GM19351 (cell line): ENCODE data around the gene GSTM2.
A peak's percentile ranks its signal among the peaks of the same experiment; 100 is the strongest.
"Not testable (repeated sequence)": the region's sequence is repeated elsewhere in the genome, so short reads cannot be mapped to it uniquely, and the experiment has no call there.

ENCODE experiments used
- ATAC-seq: cut with Tn5 transposase; IDR thresholded peaks from one replicate; pipeline ENCODE4 v1.9.1; 2021; ENCODE audit warnings: mild to moderate bottlenecking, moderate library complexity; ENCODE audit not compliant: unreplicated experiment

GSTM2 gene

DNA sequence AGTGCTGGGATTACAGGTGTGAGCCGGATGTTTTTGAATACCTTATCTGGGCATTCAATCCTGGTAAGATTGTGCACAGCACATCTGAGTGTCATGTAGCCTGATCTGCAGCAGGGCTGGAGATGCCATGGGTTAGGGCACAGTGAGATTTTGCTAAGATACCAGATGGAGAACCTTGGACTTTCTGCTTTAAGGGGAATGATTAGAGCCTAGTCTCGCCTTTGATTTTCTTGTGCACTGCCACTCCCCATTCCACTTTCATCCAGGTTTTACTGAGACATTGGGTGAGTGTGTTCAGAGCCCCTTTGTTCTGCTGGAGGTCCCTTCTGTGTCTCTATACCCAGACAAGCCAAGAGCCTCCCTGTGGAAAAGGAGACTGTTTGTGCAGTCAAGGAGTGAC, 6.0 kb downstream of the GSTM2 start:
- ATAC-seq, result not testable (repeated sequence)

DNA sequence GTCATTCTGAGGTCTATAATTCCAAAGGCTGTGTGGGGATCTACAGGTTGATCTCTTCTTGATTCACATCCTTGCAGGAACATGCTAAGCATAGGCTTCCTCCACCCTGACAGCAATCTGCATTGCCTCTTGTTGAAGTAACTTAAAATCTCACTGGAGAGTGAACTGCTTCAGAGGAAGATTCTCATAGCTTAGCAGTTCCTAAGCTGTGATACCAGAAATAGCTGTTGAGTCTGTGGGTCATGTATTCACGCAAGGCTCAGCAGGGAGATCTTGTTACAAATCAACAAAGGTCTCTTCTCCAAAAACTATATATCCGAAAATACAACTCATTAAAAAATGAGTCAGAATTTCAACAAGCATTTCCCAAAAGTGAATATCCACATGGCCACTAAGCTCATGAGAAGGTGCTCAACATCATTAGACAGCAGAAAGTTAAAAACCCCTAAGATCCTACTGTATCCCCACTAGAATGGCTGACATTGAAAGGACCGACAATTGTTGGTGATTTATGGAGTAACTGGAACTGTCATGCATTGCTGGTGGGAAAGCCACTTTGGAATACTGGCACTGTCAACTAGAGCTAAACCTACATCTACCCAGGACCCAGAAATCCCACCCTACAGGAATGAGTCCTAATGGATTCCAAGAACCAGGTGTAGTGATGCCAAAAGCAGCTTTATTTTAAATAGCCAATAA, 9.0 kb downstream of the GSTM2 start:
- ATAC-seq, result not testable (repeated sequence)

DNA sequence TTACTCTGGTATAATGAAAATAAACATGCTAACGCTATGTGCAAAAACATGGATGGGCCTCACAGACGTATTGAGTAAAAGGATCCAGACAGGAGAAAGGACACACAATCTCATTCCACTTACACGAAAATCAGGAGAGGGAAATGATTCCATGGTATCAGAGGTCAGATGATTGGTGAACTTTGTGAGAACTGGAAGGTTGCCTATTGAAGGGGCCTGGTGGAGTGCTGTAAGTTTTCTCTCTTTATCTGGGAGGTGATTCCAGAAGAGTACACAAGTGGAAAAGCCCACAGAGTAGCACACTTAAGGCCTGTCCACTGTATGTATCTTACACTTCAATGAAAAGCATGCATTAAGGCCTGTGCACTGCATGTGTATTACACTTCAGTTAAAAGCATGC, 9.6 kb downstream of the GSTM2 start:
- no peak for ATAC-seq

DNA sequence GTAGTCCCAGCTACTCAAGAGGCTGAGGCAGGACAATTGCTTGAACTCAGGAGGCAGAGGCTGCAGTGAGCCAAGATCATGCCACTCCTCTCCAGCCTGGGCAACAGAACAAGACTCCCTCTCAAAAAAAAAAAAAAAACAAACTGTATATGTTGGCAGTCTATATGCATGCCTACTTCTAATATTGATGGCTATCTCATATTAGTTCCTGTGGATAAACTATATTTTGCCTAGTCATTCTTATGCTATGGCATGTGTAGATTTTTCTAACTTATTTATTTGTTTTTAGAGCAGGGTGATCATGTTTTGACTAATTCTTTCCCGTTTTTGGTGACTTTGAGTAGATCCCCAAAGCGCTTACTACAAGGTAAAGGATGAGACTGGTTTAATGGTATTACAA, 10.8 kb downstream of the GSTM2 start:
- ATAC-seq, result not testable (repeated sequence)

DNA sequence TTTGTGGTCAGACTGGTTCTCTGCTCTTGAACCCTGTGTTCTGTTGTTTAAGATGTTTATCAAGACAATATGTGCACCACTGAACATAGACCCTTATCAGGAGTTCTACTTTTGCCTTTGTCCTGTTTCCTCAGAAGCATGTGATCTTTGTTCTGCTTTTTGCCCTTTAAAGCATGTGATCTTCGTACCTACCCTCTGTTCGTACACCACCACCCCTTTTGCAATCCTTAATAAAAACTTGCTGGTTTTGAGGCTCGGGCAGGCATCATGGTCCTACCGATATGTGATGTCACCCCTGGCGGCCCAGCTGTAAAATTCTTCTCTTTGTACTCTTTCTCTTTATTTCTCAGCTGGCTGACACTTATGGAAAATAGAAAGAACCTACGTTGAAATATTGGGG, 16.9 kb downstream of the GSTM2 start:
- not testable (repeated sequence) for ATAC-seq

DNA sequence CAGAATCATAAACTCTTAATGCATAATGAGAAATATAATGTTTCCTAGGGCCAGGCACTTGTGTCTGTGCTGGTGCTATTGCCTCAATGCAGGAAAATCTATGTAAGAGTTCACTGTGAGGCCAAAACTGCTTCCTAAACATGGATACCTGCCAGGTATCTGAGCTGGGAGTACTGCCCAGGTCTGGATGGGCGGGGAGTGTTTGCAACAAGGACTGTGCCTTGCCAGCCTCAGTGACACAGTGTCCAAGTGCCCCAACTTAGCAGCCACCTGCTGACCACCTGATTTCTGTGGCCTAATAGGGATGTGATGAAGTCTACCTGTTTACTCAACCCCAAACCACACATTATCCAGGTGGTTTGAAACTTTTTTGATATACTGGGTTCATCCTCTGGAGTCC, 17.5 kb downstream of the GSTM2 start:
- ATAC-seq, result not testable (repeated sequence)

DNA sequence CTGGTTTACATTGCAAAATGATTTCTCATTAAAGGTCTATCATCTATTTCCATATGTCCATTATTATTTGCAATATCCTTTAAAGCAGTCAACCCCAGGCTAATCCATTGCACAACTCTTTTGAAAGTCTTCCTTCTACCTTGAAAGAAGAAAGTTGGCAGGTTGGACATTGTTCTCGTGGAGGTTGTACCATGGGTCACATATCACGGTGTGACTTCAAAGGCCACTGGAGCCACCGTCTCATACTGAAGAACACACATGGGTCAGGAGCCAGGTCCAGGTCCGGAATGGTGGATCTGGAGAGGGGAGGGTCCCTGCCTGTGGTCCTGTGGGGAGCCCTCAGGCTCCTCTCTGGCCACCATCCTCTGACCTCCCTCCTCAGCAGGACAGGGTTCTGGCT, 18.0 kb downstream of the GSTM2 start:
- not testable (repeated sequence) for ATAC-seq

DNA sequence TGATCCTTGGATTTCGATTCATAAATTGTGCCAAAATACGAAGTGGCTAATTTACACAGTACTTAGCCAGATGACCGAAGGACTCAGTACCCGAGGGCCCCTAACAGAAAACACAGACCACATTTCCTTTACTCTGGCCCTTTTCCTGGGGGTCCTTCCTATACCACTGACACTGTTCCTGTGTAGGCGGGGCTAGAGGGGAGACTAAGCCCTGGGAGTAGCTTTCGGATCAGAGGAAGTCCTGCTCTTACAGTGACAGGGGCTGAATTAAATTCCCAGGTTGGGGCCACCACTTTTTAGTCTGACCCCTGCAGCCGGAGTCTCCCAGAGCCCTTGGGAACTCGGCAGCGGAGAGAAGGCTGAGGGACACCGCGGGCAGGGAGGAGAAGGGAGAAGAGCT, 19.3 kb downstream of the GSTM2 start:
- not testable (repeated sequence) for ATAC-seq

DNA sequence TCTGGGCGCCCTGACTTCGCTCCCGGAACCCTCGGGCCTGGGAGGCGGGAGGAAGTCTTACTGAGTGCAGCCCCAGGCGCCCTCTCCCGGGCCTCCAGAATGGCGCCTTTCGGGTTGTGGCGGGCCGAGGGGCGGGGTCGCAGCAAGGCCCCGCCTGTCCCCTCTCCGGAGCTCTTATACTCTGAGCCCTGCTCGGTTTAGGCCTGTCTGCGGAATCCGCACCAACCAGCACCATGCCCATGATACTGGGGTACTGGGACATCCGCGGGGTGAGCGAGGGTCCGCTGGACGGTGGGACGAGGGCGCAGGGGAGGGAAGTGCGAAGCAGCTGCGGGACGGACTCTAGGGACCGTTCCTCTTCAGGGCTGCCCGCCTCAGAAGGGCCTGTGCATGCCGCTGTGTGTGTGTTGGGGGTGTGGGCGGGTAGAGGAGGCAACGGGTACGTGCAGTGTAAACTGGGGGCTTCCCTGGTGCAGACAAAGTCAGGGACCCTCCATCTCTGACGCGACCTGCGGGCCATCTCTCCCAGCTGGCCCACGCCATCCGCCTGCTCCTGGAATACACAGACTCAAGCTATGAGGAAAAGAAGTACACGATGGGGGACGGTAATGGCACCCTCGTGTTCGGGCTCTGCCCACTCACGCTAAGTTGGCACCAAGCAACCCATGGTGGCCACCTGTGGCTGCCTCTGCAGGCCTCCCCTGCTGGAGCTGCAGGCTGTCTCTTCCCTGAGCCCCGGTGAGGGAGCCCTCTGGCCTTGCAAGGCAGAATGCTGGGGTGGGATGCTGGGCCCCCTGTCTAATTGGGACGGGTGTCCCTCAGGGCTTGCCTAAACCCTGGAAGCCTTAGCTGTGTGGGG, 20.0 kb downstream of the GSTM2 start, which contains the start of gene GSTM1:
TSS of gene GSTM1 (plus strand) at position 177 of the 859 bp plus-strand sequence. CDS start at position 234, 57 bp downstream.
- peak; percentile 94 for ATAC-seq

DNA sequence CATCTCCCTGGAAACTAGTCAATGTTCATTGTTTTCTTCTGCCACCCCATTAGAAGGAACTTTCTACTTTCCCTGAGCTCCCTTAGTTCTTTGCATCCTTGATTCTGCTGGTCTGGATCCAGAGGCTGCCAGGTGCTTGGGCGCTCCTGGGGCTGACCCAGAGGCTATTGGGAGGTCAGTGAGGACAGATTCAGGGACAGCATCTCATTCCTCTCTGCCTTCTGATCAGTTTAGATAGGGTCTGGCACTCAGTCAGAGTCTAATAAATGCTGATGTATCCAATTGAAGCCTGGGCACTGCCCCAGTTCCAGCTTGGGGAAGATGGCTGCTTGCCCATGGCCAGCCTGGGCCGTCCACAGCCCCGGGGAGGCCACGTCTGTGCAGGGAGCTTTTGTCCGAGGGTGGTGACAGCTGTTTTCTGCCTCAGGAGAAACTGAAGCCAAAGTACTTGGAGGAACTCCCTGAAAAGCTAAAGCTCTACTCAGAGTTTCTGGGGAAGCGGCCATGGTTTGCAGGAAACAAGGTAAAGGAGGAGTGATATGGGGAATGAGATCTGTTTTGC, 22.1 kb downstream of the GSTM2 start:
- no peak for ATAC-seq

DNA sequence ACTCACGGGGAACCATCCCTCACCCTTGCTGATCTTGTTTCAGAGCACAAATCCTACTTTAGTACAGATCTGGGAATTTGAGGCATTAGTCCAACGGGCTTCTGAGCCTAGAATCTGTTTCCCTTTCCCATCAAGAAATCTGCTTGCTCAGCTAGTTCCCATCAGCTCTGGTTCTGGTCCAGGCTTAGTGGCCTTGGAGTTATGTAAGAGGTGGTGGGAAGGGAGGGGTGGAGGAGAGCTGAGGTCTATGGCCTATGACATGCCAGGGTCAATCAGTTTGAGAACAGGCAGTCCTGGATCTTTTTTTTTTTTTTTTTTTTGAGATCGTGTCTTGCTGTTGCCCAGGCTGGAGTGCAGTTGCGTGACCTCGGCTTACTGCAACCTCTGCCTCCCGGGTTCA, 23.9 kb downstream of the GSTM2 start:
- no peak for ATAC-seq

DNA sequence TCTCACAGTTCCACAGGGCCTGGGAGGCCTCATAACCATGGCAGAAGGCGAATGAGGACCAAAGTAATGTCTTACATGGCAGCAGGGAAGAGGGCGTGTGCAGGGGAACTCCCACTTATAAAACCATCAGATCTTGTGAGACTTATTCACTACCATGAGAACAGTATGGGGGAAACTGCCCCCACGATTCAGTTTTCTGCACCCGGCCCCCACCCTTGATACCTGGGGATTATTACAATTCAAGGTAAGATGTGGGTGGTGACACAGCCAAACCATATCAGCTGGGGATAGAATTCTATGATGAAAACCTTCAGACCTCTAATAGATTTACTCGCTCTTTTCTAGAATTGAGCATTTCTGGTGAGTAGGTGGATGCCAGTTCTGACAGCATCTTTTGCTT, 26.5 kb downstream of the GSTM2 start:
- ATAC-seq, result not testable (repeated sequence)

DNA sequence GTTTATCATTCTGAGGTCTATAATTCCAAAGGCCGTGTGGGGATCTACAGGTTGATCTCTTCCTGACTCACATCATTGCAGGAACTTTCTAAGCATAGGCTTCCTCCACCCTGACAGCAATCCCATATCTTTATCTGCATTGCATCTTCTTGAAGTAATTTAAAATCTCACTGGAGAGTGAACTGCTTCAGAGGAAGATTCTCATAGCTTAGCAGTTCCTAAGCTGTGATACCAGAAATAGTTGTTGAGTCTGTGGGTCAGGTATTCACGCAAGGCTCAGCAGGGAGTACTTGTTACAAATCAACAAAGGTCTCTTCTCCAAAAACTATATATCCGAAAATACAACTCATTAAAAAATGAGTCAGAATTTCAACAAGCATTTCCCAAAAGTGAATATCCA, 27.3 kb downstream of the GSTM2 start:
- ATAC-seq, result not testable (repeated sequence)

DNA sequence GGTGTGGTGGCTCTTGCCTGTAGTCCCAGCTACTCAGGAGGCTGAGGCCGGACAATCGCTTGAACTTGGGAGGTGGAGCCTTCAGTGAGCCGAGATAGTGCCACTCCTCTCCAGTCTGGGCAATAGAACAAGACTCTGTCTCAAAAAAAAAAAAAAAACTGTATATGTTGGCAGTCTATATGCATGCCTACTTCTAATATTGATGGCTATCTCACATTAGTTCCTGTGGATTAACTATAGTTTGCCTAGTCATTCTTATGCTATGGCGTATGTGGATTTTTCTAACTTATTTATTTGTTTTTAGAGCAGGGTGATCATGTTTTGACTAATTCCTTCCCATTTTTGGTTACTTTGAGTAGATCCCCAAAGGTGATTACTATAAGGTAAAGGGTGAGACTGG, 29.2 kb downstream of the GSTM2 start:
- no peak for ATAC-seq

DNA sequence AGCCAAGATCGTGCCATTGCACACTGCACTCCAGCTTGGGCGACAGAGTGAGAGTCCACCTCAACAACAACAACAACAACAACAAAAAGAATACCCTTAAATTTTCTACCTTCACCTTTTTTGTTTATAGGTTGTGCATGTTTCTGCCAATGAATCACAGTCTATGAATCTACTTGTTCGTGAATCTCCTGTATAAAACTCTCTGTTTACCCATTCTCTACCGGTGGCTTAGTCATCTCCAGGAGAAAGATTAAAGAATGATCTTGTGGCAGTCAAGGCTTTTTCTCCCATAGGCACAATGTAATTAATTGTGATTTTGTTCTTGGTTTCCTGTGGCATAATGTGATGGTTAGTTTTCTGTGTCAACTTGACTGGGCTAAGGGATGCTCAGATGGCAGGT, 30.0 kb downstream of the GSTM2 start:
- not testable (repeated sequence) for ATAC-seq

DNA sequence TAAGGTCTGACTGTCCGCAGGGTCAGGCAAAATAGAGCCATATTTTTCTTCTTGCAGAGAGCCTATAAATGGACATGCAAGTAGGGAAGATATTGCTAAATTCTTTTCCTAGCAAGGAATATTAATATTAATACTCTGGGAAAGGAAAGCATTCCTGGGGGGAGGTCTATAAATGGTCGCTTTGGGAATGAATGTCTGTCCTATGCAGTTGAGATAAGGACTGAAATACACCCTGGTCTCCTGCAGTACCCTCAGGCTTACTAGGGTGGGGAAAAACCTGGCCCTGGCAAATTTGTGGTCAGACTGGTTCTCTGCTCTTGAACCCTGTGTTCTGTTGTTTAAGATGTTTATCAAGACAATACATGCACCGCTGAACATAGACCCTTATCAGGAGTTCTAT, 35.1 kb downstream of the GSTM2 start:
- ATAC-seq, result not testable (repeated sequence)

DNA sequence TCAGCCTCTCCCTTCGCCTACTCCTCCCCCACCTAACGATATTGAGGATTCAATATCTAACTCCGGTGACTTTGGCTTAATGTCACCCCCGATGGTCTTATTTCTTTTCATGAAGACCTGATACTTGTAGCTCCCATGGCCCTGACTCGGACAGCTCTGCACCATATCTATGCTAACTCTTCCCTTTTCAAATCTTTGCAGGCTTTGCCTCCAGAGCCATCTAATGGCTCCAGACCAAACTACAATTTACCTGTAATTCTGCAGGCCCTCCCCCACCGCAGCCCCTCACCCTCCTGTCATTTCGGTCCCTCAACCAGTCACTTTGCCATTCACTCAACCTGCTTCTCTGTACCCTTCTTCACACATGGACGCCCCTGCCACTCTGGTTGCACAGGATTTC, 36.3 kb downstream of the GSTM2 start:
- ATAC-seq, result no peak

DNA sequence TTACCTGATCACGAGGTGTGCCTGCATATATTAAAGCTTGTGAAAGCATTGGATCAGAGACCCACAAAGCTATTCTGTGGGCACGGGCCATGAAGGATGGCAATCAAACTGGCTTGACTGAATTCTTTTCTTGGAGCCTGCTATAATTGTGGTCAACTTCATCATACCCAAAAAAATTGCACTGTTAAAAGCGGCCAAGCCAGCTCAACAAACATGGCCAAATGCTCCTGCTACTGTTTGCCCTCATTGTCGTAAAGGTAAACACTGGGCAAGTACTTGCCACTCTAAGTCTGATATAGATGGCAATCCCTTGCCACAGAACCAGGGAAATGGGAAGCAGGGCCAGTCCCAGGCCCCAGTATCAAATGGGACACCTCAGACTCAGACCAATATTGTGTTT, 37.6 kb downstream of the GSTM2 start:
- ATAC-seq, result no peak

DNA sequence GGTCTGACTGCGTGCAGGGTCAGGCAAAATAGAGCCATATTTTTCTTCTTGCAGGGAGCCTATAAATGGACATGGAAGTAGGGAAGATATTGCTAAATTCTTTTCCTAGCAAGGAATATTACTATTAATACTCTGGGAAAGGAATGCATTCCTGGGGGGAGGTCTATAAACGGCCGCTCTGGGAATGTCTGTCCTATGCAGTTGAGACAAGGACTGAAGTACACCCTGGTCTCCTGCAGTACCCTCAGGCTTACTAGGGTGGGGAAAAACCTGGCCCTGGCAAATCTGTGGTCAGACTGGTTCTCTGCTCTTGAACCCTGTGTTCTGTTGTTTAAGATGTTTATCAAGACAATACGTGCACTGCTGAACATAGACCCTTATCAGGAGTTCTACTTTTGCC, 41.1 kb downstream of the GSTM2 start:
- not testable (repeated sequence) for ATAC-seq

DNA sequence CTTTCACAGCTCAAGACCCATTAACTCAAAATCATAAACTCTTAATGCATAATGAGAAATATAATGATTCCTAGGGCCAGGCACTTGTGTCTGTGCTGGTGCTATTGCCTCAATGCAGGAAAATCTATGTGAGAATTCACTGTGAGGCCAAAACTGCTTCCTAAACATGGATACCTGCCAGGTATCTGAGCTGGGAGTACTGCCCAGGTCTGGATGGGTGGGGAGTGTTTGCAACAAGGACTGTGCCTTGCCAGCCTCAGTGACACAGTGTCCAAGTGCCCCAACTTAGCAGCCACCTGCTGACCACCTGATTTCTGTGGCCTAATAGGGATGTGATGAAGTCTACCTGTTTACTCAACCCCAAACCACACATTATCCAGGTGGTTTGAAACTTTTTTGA, 42.0 kb downstream of the GSTM2 start:
- ATAC-seq, result not testable (repeated sequence)

DNA sequence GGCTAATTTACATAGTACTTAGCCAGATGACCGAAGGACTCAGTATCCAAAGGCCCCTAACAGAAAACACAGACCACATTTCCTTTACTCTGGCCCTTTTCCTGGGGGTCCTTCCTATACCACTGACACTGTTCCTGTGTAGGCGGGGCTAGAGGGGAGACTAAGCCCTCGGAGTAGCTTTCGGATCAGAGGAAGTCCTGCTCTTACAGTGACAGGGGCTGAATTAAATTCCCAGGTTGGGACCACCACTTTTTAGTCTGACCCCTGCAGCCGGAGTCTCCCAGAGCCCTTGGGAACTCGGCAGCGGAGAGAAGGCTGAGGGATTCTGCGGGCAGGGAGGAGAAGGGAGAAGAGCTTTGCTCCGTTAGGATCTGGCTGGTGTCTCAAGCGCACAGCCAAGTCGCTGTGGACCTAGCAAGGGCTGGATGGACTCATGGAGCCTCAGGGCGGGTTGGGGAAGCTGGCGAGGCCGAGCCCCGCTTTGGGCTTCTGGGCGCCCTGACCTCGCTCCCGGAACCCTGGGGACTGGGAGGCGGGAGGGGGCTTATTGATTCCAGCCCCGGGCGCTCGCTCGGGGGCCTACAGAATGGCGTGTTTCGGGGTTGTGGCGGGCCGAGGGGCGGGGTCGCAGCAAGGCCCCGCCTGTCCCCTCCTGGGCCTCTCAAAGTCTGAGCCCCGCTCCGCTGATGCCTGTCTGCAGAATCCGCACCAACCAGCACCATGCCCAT, 43.9 kb downstream of the GSTM2 start, which contains the start of gene GSTM5:
TSS of gene GSTM5 (plus strand) at position 659 of the 728 bp plus-strand sequence. CDS start at position 721, 62 bp downstream.
- not testable (repeated sequence) for ATAC-seq
